NCI-H69 (cell line): ENCODE data around the gene FUT2.

Source experiments
- DNase-seq: peaks from one replicate; lab custom pipeline; 2025; lab: John Stamatoyannopoulos, UW

The FUT2 gene

DNA sequence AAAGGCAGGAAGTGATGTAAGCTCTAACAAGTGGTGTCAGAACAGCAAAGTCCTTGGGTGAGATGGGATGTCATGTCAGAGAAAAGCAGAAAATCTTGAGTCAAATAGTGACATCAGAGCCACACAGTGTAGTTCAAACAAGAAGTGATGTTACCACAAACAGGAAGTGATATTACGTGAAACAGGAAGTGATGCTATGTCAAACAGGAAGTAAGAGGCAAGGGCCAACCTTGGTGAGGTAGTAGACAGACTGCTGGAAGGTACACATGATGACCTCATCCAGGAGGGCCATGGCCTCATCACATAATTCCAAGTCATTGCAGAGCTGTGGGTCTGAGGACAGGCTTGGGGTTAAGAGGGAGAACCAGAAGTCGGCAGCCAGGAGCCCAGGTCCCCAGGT lies 30.8 kb downstream of the FUT2 start:
- DNase-seq, result no peak

DNA sequence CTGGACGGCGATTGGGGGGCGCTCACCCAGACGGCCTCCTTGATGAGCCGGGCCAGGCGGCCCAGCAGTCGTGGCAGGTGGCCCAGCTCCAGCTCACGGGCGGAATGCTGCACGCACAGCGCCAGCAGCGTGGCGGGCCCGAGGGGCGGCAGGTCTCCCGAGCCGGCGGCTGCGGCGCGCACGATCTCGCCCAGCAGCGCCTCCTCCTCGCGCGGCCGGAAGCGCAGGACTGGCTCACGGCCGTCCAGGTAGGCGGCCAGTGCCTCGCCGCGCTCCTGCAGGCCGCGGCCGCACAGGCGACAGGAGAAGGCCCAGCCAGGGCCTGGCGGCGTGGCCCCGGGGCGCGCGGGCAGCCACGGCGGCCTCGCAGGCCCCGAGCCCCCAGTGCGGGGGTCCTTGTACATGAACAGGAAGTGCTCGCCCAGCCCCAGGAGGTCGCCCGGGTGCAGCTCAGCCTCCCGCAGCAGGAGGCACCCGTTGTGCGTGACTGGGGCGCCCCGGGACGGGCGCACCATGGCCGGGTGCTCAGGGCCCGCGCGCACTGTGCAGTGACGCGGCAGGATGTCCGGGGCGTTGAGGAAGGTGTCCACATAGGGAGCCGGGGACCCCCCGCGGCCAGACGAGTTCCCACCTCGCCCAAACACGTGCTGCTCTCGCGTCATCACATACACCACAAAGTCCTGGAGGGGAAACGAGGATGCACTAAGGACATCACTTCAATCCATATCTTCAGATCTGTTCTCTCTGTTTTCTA lies 33.3 kb downstream of the FUT2 start:
- no peak for DNase-seq

DNA sequence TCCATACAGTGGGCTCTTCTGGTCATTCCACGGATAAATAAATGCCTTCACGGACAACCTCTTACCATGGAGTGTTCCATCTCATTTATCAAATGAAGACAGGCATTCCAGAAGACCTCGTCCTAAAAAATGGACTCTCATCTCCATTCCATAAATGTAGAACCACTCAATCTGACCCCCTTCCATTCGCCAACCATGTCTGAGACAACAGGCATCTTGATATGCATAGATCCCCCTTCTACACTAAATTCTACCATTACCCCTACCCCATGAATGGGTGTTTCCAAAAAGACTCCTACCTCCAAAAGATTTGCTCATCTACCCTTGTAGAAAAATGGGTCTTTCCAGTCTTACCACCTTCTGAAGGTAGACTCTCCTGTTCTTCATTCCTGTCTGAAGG lies 35.7 kb downstream of the FUT2 start:
- no peak for DNase-seq

DNA sequence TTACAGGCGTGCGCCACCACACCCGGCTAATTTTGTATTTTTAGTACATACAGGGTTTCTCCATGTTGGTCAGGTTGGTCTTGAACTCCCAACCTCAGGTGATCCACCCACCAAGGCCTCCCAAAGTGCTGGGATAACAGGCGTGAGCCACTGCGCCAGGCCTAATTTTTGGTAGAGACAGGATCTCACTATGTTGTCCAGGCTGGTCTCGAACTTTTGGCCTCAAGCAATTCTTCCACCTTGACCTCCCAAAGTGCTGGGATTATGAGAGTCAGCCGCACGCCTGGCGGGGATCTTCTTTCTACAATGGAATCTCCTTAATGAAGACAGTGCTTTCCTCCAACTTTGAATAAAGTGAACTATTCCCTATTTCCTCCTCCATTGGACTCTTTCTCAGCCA lies 38.9 kb downstream of the FUT2 start:
- DNase-seq, result no peak

DNA sequence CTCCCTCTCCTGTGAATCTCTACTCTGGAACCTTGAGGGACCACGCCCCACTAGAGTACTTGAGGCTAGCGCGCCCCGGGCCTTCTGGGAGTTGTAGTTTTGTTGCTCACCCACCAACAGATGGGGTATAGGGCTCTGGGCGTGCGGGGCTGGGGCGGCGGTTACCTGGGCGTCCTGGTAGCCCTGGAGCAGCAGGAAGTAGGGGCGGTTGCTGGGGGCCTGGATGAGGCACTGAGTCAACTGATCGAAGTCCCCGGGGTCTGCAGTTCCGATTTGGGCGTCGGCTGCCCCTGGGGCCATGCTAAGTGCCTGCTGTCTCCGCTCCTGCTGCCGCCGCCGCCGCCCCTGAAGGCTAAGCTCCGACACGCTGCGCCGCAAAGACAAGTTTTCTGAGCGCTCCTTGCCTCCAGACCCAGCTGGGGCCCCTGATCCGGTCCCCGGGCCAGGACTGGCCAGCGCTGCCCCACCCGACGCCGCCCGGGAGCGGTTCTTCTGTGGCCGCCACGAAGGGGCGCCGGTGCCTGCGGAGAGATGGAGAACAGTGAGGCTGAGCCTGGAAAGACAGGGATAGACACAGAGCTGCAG lies 39.4 kb downstream of the FUT2 start:
- DNase-seq, result no peak

DNA sequence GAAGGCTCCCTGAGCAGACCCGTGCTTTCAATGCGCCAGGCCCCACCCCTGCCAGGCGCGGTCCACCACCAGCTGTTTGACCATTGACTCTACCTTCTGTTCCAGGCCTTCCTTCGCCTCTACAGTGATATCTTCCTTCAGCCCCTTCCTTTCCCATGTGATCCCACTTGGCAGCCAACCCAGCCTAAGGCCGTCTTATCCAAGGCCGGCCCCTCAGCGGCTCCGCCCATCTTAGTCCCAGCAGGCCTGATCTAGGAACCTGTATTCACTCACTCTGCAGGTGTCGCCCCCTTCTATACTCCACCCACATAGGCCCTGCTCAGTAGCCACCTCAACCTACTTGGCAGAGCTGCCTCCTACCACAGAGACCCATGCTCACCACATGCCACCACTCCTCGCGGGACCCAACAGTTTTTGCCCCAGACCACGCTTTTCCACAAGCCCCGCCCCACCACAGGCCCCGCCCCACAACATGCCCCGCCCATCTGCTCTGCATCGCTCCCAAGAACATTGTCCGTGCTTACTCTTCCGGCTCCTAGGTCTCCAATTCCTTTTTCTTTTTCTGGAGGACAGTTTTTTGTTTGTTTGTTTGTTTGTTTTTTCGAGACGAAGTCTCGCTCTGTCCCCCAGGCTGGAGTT lies 41.7 kb downstream of the FUT2 start:
- DNase-seq, result peak; percentile 75

DNA sequence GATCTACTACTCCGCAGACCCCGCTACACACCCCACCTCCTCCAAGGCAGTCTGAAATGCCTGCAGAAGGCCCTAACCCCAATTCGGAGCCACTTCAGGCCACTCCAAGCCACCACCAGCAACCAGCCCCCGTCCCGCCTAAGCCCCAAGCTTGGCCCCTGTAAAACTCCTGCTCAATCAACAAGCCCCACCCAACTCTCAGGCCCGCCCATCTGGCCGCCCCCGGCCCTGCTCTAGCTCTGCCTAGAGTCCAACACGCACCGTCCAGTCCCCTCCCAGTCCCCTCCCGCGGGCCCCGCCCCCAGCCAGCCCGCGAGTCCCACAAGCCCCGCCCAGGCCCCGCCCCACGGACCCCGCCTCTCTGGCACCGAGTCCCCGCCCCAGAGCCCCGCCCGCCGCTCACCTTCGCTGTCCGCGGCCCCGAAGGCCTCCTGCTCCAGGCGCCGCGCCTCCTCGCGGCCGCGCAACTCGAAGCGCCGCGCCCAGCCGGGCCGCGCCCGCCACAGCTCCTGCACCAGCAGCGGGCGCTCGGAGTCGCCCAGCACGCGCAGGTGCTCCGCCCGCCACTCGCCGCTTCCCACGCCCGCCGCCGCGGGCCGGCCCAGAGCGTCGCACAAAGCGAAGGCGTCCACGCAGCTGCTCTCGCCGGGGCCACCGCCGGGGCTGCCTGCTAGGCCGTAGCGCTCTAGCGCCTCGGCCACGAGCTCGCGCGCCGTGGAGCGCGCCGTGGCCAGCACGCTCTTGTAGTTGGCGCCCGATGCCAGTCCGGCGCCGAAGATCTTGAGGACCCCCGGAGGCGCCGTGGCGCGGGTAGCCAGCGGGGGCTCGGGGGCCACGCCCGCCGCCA lies 43.0 kb downstream of the FUT2 start:
- peak; percentile 98 for DNase-seq

DNA sequence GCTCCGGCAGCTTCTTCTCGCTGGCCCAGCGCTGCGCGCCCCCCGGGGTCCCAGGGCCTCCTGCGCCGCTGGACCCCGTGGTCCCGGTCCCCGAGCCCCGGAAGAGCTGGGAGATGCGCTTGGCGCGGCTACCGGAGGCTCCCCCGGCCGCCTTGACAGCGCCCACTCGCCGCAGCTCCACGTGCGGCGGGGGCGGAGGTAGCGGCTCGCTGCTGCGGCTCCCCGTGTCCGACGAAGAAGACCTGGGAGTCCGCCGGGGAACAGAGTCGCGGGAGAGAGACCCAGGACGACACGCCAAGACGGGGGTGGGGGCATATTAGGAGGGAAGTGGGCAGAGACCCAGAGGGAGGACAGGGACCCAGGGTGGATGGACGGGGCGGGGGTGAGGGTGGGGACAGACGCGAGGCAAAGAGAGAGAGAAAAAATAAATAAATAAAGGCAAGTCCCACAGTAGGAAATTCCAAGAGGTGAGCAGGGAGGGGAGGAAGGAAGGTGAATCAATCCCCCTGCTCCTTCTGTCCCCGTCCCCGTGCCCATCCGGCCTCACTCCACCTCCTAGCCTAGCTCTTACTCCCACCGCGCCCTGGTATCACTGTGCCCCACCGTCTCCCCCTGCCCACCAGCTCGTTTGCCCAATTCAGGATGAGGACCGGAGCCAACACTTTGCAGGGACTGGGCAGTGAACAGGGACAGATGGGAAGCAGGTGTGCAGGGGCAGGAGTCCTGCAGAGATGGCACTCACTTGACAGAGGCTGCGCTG lies 43.8 kb downstream of the FUT2 start:
- DNase-seq, result peak; percentile 87

DNA sequence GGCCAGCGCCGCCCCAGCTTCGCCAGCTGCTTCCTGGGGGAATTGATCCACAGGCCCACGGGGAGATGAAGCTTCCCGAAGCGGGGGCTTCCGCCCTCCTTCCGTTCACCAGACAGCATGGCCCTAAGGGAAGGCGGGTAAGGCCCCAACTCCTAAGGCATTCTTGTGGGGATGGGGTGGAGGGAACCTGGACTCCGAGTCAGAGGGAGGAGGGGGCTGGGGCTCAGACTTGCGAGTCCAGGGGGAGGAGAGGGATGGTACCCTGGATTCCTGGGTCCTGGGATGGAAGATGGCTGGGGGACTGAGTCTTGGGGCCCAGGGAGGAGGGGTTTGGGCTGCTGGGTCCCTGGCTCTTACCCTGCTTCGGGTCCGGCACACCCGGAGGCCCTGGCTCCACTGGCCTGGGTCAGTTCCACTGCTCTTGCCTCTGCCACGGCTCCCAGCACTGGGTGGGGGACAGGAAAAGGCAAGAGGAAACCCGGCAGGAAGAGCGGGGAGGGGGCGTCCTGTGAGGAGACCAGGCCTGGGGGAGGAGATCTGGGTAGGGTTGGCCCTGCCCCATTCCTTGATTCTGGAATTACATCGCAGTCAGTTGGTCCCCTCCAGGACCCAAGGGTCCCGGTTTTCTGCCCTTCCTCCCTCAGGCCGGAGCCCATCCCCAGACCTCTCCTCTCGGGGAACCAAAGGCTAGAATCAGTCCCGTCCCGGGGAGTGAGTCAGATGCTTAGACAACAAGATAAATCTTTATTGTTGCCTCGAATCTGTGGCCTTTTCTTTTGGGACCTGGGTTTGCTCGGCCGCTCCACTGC lies 44.6 kb downstream of the FUT2 start, which contains the start of gene RASIP1:
Gene RASIP1, minus strand, starts transcription at position 447 of the 809 bp plus-strand sequence. Its CDS starts 328 bp downstream, at position 119.
- no peak for DNase-seq

DNA sequence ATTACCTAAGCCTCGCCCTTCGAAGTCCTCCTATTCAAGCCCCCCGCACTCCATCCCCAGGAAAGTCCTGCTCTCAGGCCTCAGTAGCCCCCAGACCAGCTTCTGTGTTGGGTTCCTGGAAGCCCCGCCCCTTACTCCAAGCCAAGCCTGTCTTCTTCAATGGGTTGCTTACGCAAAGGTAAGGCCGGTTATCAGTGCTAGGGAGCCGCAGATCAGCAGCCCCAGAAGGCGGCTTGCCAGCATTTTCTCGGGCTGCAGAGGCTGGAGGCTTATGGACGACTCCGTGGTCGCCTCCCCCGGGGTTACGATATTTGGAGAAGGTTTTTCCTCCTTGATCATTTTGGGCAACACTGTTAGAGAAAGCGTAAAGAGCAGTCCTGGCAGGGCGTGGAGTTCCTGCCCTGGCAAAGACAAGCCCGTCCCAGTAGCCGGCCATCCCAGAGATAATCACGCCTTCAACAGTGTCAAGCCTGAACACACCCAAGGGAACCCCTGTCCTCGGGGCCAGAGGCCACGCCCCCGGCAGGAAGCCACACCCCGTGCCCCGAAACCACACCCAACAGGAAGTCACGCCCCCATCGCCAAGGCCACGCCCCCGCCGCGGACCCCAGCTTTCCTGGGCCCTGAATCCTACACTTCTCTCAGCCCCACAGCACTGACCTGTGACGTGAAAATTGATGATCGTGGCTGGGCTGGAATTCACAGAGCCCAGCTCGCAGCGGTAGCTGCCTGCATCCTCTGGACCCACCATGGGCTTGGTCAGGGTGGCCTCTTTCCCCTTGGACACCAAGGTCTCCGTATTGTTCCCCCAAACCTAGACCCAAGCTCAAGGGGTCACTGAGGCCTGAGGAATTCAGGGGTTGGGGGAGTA lies 45.6 kb downstream of the FUT2 start:
- DNase-seq, result peak; percentile 34

DNA sequence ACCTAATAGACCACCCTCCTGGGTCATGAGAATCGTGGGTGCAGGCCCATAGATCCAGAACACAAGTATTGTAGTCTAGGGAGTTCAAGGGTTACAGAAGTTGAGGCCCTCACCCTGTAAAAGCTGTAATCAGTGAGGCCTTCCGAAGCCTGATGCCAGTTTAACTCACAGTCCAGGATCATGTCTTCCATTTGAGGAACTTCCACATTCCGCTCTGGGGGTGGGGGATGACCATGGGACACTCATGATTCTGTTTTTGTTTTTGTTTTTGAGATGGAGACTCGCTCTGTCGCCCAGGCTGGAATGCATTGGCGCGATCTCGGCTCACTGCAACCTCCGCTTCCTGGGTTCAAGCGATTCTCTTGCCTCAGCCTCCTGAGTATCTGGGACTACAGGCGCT lies 46.3 kb downstream of the FUT2 start:
- no peak for DNase-seq

DNA sequence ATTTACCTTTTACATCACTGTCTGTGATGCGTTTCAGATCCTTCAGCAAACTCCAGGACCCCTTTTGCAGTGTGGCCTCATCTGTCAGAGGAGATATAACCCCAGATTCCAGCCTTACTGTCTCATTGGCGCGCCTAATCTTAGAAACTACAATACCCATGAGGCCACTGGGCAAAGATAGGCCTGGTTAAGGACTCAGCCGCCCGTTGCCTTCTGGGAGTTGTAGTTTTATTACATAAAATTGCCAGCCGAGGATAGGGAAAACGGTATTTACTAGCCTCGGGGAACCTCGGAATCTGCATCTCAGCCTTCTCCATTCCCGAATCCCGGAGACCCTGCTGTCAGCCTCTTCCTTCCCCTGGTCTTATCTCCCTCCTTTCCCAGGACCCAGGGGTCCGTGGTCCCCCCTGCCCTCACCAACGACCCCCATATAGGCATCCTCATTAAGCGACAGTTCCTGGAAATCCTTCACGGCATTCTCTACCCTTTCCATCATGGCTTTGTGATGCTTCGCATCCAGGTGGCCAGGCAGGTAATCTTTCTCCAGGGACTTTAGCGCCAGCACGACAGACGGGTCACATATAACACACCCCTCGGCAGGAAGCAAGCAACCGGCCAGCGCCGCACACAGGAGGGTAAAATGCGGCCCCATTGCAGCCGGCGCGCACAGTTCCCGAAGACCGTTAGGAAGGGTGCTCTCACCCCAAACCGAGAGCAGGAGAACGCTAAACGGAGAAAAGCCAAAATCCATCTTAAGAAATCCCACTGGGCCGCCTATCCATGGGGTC lies 49.6 kb downstream of the FUT2 start:
- peak; percentile 63 for DNase-seq

DNA sequence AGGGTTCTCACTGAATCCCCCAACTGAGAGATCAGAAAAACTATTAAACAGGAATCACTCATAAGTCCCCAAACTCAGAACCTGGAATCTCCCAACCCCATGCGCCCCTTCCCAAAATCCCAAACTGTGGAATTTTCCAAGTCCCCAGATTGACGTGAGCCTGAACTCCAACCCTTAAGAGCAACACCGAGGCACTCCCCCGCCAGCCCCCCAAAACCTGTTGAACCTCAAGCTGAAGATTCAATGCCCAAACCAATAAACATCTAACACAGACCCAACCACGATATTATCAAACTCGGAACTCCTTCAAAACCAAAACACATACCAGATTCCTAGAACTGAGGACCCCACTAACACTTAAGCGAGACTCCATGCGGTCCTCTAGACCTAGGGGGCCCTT lies 50.3 kb downstream of the FUT2 start:
- no peak for DNase-seq

DNA sequence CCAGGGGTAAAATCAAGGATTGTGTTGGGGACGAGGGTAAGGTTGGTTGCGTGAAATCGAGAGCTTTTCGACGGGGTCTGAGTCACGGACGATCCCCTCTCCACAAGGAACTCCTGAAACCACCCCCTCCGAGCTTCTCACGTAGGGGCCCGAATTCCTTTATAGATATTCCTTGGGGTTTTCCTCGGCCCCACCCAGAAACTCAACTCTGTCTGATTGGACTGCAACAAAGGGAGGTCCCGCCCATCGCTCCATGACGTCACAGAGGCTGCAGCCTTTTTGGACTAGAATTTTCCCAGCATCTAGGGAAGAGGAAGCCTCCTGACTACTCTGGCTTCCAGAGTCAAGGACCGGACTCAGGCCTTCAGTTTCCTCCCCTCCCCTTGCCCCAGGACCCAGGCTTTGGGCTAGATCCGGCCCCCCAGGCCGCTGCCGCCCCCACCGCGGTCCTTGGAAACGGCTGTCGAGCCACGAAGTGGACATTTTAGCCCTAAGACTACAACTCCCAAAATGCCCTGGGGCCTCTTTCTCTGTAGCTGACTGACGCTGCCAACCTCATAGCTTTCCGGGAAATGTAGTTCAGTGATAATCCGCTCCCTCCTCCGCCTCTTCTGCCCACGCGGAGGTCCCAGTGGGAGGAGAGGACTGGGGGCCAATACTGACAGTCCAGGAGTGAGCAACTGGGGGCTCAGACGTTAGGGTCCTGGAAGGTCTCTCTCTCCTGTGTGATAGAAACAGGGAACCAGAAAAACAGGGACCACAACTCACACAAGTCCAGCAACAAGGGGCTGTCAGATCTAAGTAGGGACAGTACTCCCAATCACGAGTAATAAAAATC lies 51.2 kb downstream of the FUT2 start, which contains the start of gene IZUMO1:
Gene IZUMO1, minus strand, starts transcription at position 172 of the 838 bp plus-strand sequence. CDS start 1,050 bp downstream, outside the sequence.
- no peak for DNase-seq

DNA sequence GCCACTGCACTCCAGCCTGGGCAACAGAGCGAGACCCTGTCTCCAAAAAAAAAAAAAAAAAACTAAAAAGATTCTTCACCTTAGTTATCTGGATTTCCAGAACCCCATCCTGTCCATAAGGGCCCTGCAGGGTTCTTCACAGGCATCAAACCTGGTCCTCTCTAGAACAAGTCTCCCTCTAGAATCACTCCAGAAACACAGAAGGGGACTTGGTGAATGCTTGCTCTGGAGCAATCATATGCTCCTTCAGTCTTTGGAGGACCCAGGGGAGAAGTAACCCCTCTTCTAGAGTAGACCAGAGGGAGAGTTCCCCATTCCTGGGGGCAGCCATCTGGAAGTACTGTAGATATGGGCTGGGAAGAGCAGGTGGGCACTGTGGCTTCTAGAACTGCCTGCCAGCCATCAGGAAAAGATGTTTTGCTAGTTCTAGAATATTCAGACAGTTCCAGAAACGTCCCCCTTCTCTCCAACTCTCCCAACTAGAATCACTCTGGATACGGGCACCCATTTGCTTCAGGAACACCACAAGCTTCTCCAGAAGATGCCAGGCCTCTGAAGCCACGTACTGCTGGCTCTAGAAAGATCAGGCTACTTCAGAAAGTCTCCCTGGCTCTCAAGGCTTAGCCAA lies 53.9 kb downstream of the FUT2 start:
- DNase-seq, result no peak

DNA sequence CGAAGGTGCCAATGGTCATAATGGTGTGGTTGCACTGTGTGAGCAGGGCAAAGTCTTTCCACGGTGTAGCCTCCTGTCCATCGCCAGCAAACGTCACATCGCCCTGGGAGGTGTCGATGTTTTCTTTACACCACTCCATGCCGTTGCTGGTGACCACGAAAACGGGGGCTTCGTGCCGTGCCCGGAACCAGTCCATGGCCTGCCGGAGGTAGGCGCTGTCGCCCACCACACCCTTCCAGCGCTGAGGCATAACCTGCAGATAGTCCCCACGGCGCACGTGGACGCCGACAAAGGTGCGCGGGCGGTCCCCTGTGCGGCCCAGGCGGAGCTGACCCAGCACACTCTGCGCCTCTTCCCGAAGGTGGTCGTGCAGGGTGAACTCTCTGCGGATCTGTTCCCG lies 54.6 kb downstream of the FUT2 start:
- no peak for DNase-seq

DNA sequence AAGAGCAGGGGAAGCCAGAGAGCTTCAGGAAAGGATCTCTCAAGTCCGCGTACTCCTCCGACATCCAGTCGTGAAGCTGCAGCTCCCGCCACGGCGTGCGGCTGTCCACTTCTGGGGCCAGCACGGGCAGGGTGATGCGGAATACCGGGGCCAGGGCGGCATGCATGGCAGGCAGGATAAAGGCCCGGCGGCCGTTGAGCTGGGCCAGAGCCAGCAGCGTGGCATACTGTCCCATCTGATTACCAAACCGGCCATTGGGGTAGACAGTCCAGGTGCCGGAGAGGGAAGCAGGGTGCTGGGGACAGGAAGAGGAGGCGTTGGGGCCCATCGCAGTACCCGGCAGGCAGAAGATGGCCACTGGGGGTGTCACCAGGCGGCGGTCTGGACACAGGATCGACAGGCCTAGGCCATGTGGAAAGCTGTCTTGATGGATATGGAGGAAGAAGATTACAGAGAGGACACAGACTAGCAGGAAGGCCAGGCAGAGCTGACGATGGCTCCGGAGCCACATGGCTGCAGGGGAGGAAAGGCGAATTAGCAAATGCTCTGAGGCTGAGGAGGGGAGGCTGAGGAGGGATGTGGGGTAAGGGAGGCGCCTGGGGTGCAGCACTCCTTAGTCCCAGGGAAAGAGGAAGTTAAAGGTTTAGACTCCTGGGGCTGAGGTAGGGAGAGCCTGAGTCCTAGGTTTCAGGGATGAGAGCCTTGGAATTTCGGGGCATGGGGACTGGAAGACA lies 55.2 kb downstream of the FUT2 start:
- no peak for DNase-seq
